CD8-positive, alpha-beta memory T cell (primary cell): ENCODE data around the gene DDX31. TPM values are rescaled to one million over a fixed set of nuclear protein-coding genes. Genes with fewer than 3 reads are reported as not detected.
A peak's percentile ranks its signal among the peaks of the same experiment; 100 is the strongest.

Experiments used
- CTCF ChIA-PET: fragments of 350-600 bp; sonication (Branson Sonifier 250); formaldehyde crosslinking; loops from one replicate; lab custom pipeline; 2021; ENCODE audit warnings: antibody characterized with exemption; lab: Charles Lee
- POLR2A ChIA-PET: fragments of 350-600 bp; sonication (Branson Sonifier 250); formaldehyde crosslinking; loops from one replicate; lab custom pipeline; 2021; ENCODE audit warnings: antibody characterized with exemption; lab: Charles Lee
- DNase-seq, 5 donors: peaks; one replicate each; pipeline versions ENCODE4 v3.0.0 to v3.0.0-alpha.2; 2020 to 2022; ENCODE audit warnings: mixed read lengths in 1 of 5
- H3K27ac ChIP-seq: one replicate; pipeline ENCODE4 v1.7.0; 2013; ENCODE audit warnings: low read depth, mild to moderate bottlenecking, low read length, moderate library complexity
- H3K27me3 ChIP-seq: 2 replicates; pipeline ENCODE4 v1.7.0; 2013; ENCODE audit warnings: low read length, mild to moderate bottlenecking; ENCODE audit not compliant: insufficient read depth, poor library complexity, severe bottlenecking
- H3K36me3 ChIP-seq: 2 replicates; pipeline ENCODE4 v1.7.0; 2013; ENCODE audit warnings: mild to moderate bottlenecking, low read length, moderate library complexity; ENCODE audit not compliant: insufficient read depth
- H3K4me1 ChIP-seq: 2 replicates; pipeline ENCODE4 v1.7.0; 2013; ENCODE audit warnings: mild to moderate bottlenecking, low read length, moderate library complexity; ENCODE audit not compliant: insufficient read depth
- H3K4me3 ChIP-seq: 2 replicates; pipeline ENCODE4 v1.7.0; 2013; ENCODE audit warnings: mild to moderate bottlenecking, low read length
- H3K9me3 ChIP-seq: 2 replicates; pipeline ENCODE4 v1.7.0; 2013; ENCODE audit warnings: mild to moderate bottlenecking, low read length
- H3K27ac Mint-ChIP-seq, 8 donors: one replicate each; pipeline ENCODE4 v1.8.0; 2020 to 2021; ENCODE audit warnings: mixed read lengths in 8 of 8, mild to moderate bottlenecking in 6 of 8, inconsistent platforms in 3 of 8, moderate library complexity in 3 of 8
- H3K27me3 Mint-ChIP-seq, 2 donors: one replicate each; pipeline ENCODE4 v1.8.0; 2020 to 2021; ENCODE audit warnings: mixed read lengths in 2 of 2, mild to moderate bottlenecking in 1 of 2, moderate library complexity in 1 of 2
- H3K36me3 Mint-ChIP-seq, 3 donors: one replicate each; pipeline ENCODE4 v1.8.0; 2020 to 2021; ENCODE audit warnings: mixed read lengths in 3 of 3, inconsistent platforms in 1 of 3, mild to moderate bottlenecking in 1 of 3
- H3K4me1 Mint-ChIP-seq, 3 donors: one replicate each; pipeline ENCODE4 v1.8.0; 2020 to 2021; ENCODE audit warnings: mixed read lengths in 3 of 3, inconsistent platforms in 1 of 3, mild to moderate bottlenecking in 1 of 3
- H3K4me3 Mint-ChIP-seq, 7 donors: one replicate each; pipeline ENCODE4 v1.8.0; 2020 to 2021; ENCODE audit warnings: mixed read lengths in 7 of 7, mild to moderate bottlenecking in 6 of 7, moderate library complexity in 4 of 7, inconsistent platforms in 2 of 7
- H3K9me3 Mint-ChIP-seq, 5 donors: one replicate each; pipeline ENCODE4 v1.8.0; 2020 to 2022; ENCODE audit warnings: mixed read lengths in 5 of 5, mild to moderate bottlenecking in 3 of 5, moderate library complexity in 2 of 5, inconsistent platforms in 1 of 5
- polyA plus RNA-seq: library from polyadenylated mRNA; unstranded; fragments of 300-500 nt; fragmentation: Illumina TruSeq; gene quantifications from one replicate; pipeline ENCODE4 v1.2.3, GENCODE V29; 2021
- total RNA-seq, 2 experiments: library from RNA; stranded (reverse); gene quantifications; one replicate each; pipeline ENCODE4 v1.2.3, GENCODE V29; 2021

The DDX31 gene
- total and polyA plus RNA-seq, 3 experiments from 2014 or later, result 7.8 to 31.3 (median 28.6) TPM

DNA sequence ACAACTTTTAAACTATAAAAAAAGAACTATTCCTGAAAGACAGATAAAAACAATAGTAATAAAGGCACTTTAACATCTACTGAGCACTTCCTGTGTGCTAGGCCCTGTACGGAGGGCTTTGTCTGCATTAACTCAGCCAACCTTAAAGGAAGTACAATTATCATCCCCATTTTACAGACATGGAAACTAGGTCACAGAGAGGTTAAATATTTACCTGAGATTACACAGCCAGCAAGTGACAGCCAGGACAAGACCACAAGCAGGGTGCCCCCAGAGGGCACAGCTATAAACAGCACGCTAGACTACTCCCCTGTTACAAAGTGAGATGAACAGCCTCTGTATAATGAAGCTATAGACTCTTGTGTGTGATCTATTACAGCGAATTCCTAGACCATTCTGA, 25.5 kb downstream of the DDX31 start:
- Histone ChIP-seq H3K4me3 (no peak overlapping the region), H3K4me1 (no peaks in the 10 kb centered on the region), H3K27ac (no peak overlapping the region), H3K9me3 (no peaks in the 10 kb centered on the region), H3K36me3 (peaks cover 46% of the 10 kb centered on the region), H3K27me3 (no peaks in the 10 kb centered on the region)
- no peak for DNase-seq
- POLR2A ChIA-PET, result no interaction called here
- Mint-ChIP-seq H3K27me3 (no peaks in the 10 kb centered on the region), H3K36me3 (peaks cover 10 to 97% (median 16%) of the 10 kb centered on the region in 3 donors), H3K4me1 (no peaks in the 10 kb centered on the region), H3K27ac (no peak overlapping the region), H3K4me3 (no peak overlapping the region), H3K9me3 (no peaks in the 10 kb centered on the region)
- CTCF ChIA-PET, result interaction anchor here (1.3 kb wide), 1 partner anchor 10 kb away, joined by 3 read pairs; no protein-coding TSS in a partner anchor

DNA sequence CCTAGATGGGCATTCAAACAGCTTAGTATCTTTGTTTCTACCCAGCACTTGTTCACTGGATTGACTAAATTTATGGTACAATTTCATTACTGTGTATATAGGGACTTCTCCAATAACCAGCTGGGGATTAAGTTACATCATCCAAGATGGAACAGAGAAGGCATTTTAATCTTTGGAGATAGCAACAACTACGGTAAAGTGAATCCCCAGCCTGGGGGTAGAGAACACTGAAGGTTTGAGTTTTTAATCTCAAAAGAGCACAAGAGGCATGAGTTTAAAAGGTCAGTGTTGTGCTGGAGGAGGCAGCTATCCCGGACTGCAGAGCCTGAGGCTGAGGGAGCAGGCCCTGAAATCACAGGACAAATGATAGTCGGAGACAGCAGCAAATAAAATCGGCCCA, 28.6 kb downstream of the DDX31 start:
- no peaks in the 10 kb centered on the region for H3K9me3 Mint-ChIP-seq
- no peak overlapping the region for H3K27ac Mint-ChIP-seq
- H3K27me3 Mint-ChIP-seq, result no peaks in the 10 kb centered on the region
- no peak overlapping the region for H3K4me3 ChIP-seq
- no peak overlapping the region for H3K27ac ChIP-seq
- H3K36me3 Mint-ChIP-seq, result peaks cover 14 to 94% (median 26%) of the 10 kb centered on the region in 3 donors
- no peaks in the 10 kb centered on the region for H3K27me3 ChIP-seq
- no peak for DNase-seq
- peaks cover 32% of the 10 kb centered on the region for H3K36me3 ChIP-seq
- ChIA-PET CTCF (no interaction called here), POLR2A (no interaction called here)
- H3K9me3 ChIP-seq, result no peaks in the 10 kb centered on the region
- no peaks in the 10 kb centered on the region for H3K4me1 ChIP-seq
- no peaks in the 10 kb centered on the region for H3K4me1 Mint-ChIP-seq
- H3K4me3 Mint-ChIP-seq, result no peak overlapping the region

DNA sequence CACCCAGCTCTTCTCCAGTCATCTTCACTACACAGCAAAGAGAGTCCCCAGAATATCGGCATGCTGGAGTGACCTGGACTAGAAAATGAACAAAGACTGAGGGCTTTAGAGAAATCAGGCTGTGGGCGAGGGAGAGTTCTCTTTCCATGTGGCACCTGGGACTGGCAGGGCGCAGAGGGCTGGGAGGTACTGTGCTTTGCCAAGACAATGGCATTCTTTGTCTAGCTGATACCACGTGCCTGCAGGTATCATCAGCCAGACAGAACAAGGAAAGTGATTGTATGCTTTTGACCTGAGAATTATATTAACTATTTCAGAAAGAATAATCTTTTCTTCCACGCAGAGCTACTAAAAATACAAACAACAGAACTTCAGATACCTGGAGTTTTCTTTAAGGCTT, 30.5 kb downstream of the DDX31 start:
- no peaks in the 10 kb centered on the region for H3K4me1 Mint-ChIP-seq
- no peak overlapping the region for H3K4me3 Mint-ChIP-seq
- peaks cover 9 to 83% (median 21%) of the 10 kb centered on the region in 3 donors for H3K36me3 Mint-ChIP-seq
- no peak overlapping the region for H3K4me3 ChIP-seq
- no peaks in the 10 kb centered on the region for H3K9me3 Mint-ChIP-seq
- POLR2A ChIA-PET, result no interaction called here
- CTCF ChIA-PET, result no interaction called here
- H3K9me3 ChIP-seq, result no peaks in the 10 kb centered on the region
- H3K4me1 ChIP-seq, result no peaks in the 10 kb centered on the region
- no peak for DNase-seq
- no peak overlapping the region for H3K27ac ChIP-seq
- H3K27me3 ChIP-seq, result no peaks in the 10 kb centered on the region
- H3K27ac Mint-ChIP-seq, result peak overlapping the region in 1 of 8 donors; percentile 42
- H3K36me3 ChIP-seq, result peaks cover 23% of the 10 kb centered on the region
- no peaks in the 10 kb centered on the region for H3K27me3 Mint-ChIP-seq

DNA sequence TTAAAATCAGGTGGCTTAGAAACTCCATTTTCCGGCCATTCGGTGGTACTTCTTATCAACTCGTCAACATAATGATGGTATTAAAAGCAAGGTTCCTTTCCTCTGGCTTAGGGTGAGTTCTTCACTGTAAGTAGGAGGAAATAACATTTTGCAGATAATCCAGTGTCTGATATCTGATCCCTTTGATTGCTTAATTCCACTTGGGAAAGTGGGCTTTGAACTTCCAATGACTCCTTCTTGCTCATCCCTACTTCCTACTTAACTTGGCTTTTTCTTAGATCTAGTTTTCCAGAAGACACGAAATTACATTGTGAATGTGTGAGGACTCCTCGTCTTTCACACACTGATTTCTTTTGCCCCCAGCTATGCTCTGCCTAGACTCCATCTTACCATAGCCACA, 31.5 kb downstream of the DDX31 start:
- Histone ChIP-seq H3K36me3 (peaks cover 15% of the 10 kb centered on the region), H3K27ac (no peak overlapping the region), H3K4me3 (no peak overlapping the region), H3K4me1 (no peaks in the 10 kb centered on the region), H3K27me3 (no peaks in the 10 kb centered on the region), H3K9me3 (no peaks in the 10 kb centered on the region)
- no peak for DNase-seq
- CTCF ChIA-PET, result no interaction called here
- Mint-ChIP-seq H3K9me3 (no peaks in the 10 kb centered on the region), H3K27ac (no peak overlapping the region), H3K36me3 (peaks cover 9 to 82% (median 25%) of the 10 kb centered on the region in 3 donors), H3K4me1 (no peaks in the 10 kb centered on the region), H3K27me3 (no peaks in the 10 kb centered on the region), H3K4me3 (no peak overlapping the region)
- POLR2A ChIA-PET, result no interaction called here

DNA sequence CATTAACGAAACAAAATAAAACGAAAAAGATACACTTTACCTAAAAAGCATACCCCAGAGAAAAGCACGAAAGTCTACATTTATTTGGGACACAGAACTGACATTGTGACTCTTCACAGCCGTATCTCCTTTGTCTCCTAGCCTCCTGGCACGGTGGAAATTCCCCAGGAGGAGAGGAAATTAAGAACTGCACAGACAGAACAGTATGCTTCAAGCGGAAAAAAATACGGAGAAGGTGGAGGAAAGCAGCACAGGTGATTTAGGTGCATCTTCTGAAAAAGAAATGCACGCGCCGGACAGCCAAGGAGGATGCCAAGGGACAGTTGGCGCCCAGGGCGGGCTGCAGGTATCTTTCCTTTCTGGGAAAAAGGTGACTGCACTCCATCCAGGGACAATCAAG, 32.0 kb downstream of the DDX31 start:
- no peaks in the 10 kb centered on the region for H3K4me1 Mint-ChIP-seq
- CTCF ChIA-PET, result no interaction called here
- H3K4me1 ChIP-seq, result no peaks in the 10 kb centered on the region
- H3K36me3 ChIP-seq, result peaks cover 12% of the 10 kb centered on the region
- H3K4me3 Mint-ChIP-seq, result no peak overlapping the region
- no peaks in the 10 kb centered on the region for H3K9me3 ChIP-seq
- POLR2A ChIA-PET, result no interaction called here
- H3K27ac Mint-ChIP-seq, result no peak overlapping the region
- H3K27me3 Mint-ChIP-seq, result no peaks in the 10 kb centered on the region
- peaks cover 9 to 81% (median 25%) of the 10 kb centered on the region in 3 donors for H3K36me3 Mint-ChIP-seq
- no peaks in the 10 kb centered on the region for H3K9me3 Mint-ChIP-seq
- no peaks in the 10 kb centered on the region for H3K27me3 ChIP-seq
- DNase-seq, result no peak
- H3K4me3 ChIP-seq, result no peak overlapping the region
- H3K27ac ChIP-seq, result no peak overlapping the region

DNA sequence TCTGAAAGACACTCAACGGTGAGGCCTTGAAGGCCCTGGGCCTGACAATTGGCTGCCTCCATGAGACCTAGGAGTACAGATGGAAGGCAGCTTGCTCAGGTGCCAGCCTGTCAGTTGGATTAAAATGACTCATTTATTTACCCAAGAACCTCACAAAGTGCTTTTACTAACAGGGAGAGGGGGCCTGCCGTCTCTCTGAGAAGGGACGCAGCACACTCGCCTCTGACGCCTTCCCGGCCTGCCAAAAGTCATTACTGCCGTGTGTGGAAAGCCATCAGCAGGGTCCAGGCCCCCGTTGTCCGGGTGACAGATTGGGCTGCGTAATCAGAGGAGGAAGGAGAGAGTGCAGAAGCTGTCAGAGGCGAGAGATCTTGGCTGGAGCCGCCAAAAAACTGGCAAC, 32.4 kb downstream of the DDX31 start:
- POLR2A ChIA-PET, result no interaction called here
- H3K27me3 ChIP-seq, result no peaks in the 10 kb centered on the region
- Mint-ChIP-seq H3K4me3 (no peak overlapping the region), H3K27ac (no peak overlapping the region), H3K36me3 (peaks cover 9 to 81% (median 25%) of the 10 kb centered on the region in 3 donors), H3K4me1 (no peaks in the 10 kb centered on the region), H3K27me3 (no peaks in the 10 kb centered on the region), H3K9me3 (no peaks in the 10 kb centered on the region)
- H3K36me3 ChIP-seq, result peaks cover 12% of the 10 kb centered on the region
- H3K4me3 ChIP-seq, result no peak overlapping the region
- no peak overlapping the region for H3K27ac ChIP-seq
- DNase-seq, result no peak
- CTCF ChIA-PET, result no interaction called here
- no peaks in the 10 kb centered on the region for H3K9me3 ChIP-seq
- no peaks in the 10 kb centered on the region for H3K4me1 ChIP-seq

DNA sequence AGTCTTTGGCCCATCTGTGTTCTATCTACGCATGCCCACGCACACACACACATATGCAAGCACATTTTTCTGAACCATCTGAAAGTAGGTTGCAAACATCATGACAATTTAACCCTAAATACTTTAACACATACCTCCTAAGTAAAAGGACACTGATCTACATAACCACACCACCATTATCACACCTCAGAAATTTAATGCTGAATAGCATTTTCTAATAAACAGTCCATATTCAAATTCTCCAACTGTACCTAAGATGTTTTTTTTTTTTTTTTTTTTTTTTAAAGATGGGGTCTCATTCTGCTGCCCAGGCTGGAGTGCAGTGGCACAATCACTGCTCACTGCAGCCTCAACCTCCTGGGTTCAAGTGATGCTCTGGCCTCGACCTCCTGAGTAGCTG, 35.5 kb downstream of the DDX31 start:
- no peaks in the 10 kb centered on the region for H3K4me1 ChIP-seq
- POLR2A ChIA-PET, result no interaction called here
- no peak overlapping the region for H3K27ac ChIP-seq

DNA sequence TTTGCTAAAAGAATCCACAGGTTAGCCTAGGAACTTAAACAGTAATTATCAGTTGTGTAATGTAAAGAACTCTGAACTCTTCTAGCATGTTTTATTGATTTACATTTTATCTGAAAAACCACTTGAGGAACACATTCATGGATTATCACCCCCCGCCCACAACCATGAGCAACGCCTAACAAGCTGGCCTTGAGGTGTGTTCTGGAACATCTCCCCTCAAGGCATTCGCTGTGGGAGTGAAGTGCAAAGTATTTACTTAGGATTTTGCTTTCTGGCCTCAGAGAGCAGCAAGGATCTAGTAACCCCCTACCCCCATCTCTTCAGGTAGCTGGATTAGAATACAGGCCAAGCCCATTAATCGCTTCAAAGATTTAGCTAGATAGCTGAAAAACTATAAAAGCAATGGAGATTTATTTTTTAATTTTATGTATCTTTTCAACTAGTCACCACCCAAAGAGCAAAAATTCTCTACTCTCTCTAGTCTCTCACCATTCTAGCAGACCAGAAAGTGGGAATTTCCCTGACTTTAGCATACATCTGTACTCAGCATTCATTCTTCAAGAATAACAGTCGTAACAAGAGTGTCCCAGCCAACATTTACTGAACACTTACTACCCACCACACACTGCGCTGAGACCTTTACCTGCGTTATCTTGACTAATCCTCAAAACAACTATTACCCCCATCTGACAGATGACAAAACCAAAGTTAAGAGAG, 37.2 kb downstream of the DDX31 start:
- Mint-ChIP-seq H3K27me3 (no peaks in the 10 kb centered on the region), H3K36me3 (peaks cover 0 to 82% (median 29%) of the 10 kb centered on the region in 3 donors), H3K4me3 (no peak overlapping the region), H3K27ac (peak overlapping the region in 1 of 8 donors; percentile 13), H3K4me1 (no peaks in the 10 kb centered on the region), H3K9me3 (no peaks in the 10 kb centered on the region)
- no peak for DNase-seq
- H3K4me3 ChIP-seq, result no peak overlapping the region
- CTCF ChIA-PET, result no interaction called here
- H3K4me1 ChIP-seq, result no peaks in the 10 kb centered on the region
- H3K9me3 ChIP-seq, result no peaks in the 10 kb centered on the region
- no peaks in the 10 kb centered on the region for H3K27me3 ChIP-seq
- H3K27ac ChIP-seq, result peak overlapping the region; percentile 2
- POLR2A ChIA-PET, result no interaction called here
- H3K36me3 ChIP-seq, result peaks cover 17% of the 10 kb centered on the region

More for the DNA sequence above, 35.5 kb downstream of the DDX31 start:
- CTCF ChIA-PET, result no interaction called here
- H3K4me3 Mint-ChIP-seq, result no peak overlapping the region
- H3K4me1 Mint-ChIP-seq, result no peaks in the 10 kb centered on the region
- peaks cover 15% of the 10 kb centered on the region for H3K36me3 ChIP-seq
- no peaks in the 10 kb centered on the region for H3K27me3 Mint-ChIP-seq
- H3K4me3 ChIP-seq, result no peak overlapping the region
- no peak overlapping the region for H3K27ac Mint-ChIP-seq
- H3K36me3 Mint-ChIP-seq, result peaks cover 4 to 82% (median 33%) of the 10 kb centered on the region in 3 donors
- H3K9me3 ChIP-seq, result no peaks in the 10 kb centered on the region
- no peaks in the 10 kb centered on the region for H3K9me3 Mint-ChIP-seq
- no peaks in the 10 kb centered on the region for H3K27me3 ChIP-seq
- DNase-seq, result no peak
